ENCODE data around the gene FBN2. TPM values are rescaled to one million over a fixed set of nuclear protein-coding genes. Genes with fewer than 3 reads are reported as not detected.
"Not testable (repeated sequence)": the region's sequence is repeated elsewhere in the genome, so short reads cannot be mapped to it uniquely, and the experiment has no call there.

Gene FBN2
- polyA plus RNA-seq, 1 donor from 2014 or later, result 1.6 TPM

DNA sequence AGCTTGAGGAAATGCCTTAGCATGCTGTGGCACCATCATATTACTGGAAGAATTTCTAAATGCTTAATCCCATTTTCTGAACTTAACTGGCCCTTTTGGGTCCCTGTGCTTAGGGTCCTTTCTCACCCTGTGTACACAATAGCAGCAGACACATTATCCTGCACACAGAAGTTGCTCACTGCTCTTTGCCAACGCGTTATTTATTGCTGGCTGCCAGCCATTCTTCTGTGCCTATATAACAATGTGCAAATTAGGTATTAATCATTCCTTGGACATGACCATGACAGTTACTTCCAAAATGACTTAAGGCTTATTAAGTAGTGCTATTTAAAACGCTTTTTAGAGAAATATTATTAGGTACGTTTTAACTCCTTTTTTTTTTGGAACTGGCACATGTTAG lies 134.7 kb downstream of the FBN2 start:
- Histone ChIP-seq H3K27me3 (ENCODE audit: insufficient read depth, low read depth, low read length) (no peaks in the 10 kb centered on the region), H3K9ac (ENCODE audit: low read length) (no peak overlapping the region), H3K79me2 (replicated peaks; ENCODE audit: insufficient read depth, low read length) (no peaks in the 10 kb centered on the region), H3K4me3 (ENCODE audit: low read length) (no peak overlapping the region), H3K4me2 (ENCODE audit: low read length) (no peak overlapping the region), H2AFZ (ENCODE audit: low read depth, low read length) (no peak overlapping the region), H3K9me3 (ENCODE audit: low read length) (no peaks in the 10 kb centered on the region), H3K27ac (ENCODE audit: low read length) (no peak overlapping the region), H3K36me3 (ENCODE audit: insufficient read depth, low read length) (no peaks in the 10 kb centered on the region), H3K9me2 (ENCODE audit: insufficient read depth, low read length) (no peaks in the 10 kb centered on the region), H3F3A (ENCODE audit: insufficient read depth, low read length, poor library complexity, severe bottlenecking) (no peaks in the 10 kb centered on the region), H4K20me1 (ENCODE audit: insufficient read depth) (no peaks in the 10 kb centered on the region)
- TF ChIP-seq MXI1 (conservative IDR thresholded peaks at IDR 0.05; ENCODE audit: poor library complexity, severe bottlenecking), result no peak
- no peak for TF ChIP-seq RAD21 (conservative IDR thresholded peaks at IDR 0.05)
- TF ChIP-seq, protein P1, sequence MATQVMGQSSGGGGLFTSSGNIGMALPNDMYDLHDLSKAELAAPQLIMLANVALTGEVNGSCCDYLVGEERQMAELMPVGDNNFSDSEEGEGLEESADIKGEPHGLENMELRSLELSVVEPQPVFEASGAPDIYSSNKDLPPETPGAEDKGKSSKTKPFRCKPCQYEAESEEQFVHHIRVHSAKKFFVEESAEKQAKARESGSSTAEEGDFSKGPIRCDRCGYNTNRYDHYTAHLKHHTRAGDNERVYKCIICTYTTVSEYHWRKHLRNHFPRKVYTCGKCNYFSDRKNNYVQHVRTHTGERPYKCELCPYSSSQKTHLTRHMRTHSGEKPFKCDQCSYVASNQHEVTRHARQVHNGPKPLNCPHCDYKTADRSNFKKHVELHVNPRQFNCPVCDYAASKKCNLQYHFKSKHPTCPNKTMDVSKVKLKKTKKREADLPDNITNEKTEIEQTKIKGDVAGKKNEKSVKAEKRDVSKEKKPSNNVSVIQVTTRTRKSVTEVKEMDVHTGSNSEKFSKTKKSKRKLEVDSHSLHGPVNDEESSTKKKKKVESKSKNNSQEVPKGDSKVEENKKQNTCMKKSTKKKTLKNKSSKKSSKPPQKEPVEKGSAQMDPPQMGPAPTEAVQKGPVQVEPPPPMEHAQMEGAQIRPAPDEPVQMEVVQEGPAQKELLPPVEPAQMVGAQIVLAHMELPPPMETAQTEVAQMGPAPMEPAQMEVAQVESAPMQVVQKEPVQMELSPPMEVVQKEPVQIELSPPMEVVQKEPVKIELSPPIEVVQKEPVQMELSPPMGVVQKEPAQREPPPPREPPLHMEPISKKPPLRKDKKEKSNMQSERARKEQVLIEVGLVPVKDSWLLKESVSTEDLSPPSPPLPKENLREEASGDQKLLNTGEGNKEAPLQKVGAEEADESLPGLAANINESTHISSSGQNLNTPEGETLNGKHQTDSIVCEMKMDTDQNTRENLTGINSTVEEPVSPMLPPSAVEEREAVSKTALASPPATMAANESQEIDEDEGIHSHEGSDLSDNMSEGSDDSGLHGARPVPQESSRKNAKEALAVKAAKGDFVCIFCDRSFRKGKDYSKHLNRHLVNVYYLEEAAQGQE (IDR thresholded peaks at IDR 0.05; ENCODE audit: borderline replicate concordance), result no peak
- TF ChIP-seq EZH2 (IDR thresholded peaks at IDR 0.05; ENCODE audit: borderline replicate concordance, insufficient read depth, low read length, poor library complexity, severe bottlenecking), result no peak
- no peak for TF ChIP-seq SMC3 (conservative IDR thresholded peaks at IDR 0.05; ENCODE audit: poor library complexity)
- no peak for TF ChIP-seq POLR2AphosphoS5 (IDR thresholded peaks at IDR 0.05)
- no peak for TF ChIP-seq TAF1 (IDR thresholded peaks at IDR 0.05; ENCODE audit: low read depth)
- TF ChIP-seq, protein P2, sequence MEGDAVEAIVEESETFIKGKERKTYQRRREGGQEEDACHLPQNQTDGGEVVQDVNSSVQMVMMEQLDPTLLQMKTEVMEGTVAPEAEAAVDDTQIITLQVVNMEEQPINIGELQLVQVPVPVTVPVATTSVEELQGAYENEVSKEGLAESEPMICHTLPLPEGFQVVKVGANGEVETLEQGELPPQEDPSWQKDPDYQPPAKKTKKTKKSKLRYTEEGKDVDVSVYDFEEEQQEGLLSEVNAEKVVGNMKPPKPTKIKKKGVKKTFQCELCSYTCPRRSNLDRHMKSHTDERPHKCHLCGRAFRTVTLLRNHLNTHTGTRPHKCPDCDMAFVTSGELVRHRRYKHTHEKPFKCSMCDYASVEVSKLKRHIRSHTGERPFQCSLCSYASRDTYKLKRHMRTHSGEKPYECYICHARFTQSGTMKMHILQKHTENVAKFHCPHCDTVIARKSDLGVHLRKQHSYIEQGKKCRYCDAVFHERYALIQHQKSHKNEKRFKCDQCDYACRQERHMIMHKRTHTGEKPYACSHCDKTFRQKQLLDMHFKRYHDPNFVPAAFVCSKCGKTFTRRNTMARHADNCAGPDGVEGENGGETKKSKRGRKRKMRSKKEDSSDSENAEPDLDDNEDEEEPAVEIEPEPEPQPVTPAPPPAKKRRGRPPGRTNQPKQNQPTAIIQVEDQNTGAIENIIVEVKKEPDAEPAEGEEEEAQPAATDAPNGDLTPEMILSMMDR (IDR thresholded peaks at IDR 0.05; ENCODE audit: poor library complexity, severe bottlenecking), result no peak
- no peak for TF ChIP-seq EP300 (conservative IDR thresholded peaks at IDR 0.05; ENCODE audit: poor library complexity, severe bottlenecking)

DNA sequence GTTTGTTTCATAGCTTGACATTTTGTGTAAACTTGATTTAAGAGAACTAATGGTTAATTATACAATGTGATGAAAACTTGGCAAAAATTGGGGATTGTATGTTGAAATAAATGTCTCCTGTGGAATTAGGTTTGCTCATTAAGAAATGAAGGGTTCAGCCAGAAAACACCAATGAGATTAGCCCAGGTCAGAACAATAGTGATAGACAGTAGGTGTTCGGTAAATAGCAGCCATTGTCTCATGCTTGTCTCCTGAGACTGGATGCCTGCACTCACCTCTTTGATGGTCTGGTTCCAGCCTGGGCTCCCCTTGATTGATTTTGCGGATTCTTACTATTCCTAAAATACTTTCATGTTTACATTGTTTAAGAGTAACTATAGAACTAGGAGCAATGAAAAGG lies 135.5 kb downstream of the FBN2 start:
- Histone ChIP-seq H4K20me1 (ENCODE audit: insufficient read depth) (no peaks in the 10 kb centered on the region), H2AFZ (ENCODE audit: low read depth, low read length) (no peak overlapping the region), H3K4me3 (ENCODE audit: low read length) (no peak overlapping the region), H3K36me3 (ENCODE audit: insufficient read depth, low read length) (no peaks in the 10 kb centered on the region), H3K27ac (ENCODE audit: low read length) (no peak overlapping the region), H3K9ac (ENCODE audit: low read length) (no peak overlapping the region), H3K9me3 (ENCODE audit: low read length) (no peaks in the 10 kb centered on the region), H3F3A (ENCODE audit: insufficient read depth, low read length, poor library complexity, severe bottlenecking) (no peaks in the 10 kb centered on the region), H3K4me2 (ENCODE audit: low read length) (no peak overlapping the region), H3K79me2 (replicated peaks; ENCODE audit: insufficient read depth, low read length) (no peaks in the 10 kb centered on the region), H3K27me3 (ENCODE audit: insufficient read depth, low read depth, low read length) (no peaks in the 10 kb centered on the region), H3K9me2 (ENCODE audit: insufficient read depth, low read length) (no peaks in the 10 kb centered on the region)
- TF ChIP-seq EZH2 (IDR thresholded peaks at IDR 0.05; ENCODE audit: borderline replicate concordance, insufficient read depth, low read length, poor library complexity, severe bottlenecking) (no peak), MXI1 (conservative IDR thresholded peaks at IDR 0.05; ENCODE audit: poor library complexity, severe bottlenecking) (no peak), RAD21 (conservative IDR thresholded peaks at IDR 0.05) (no peak), POLR2AphosphoS5 (IDR thresholded peaks at IDR 0.05) (no peak), EP300 (conservative IDR thresholded peaks at IDR 0.05; ENCODE audit: poor library complexity, severe bottlenecking) (no peak), TAF1 (IDR thresholded peaks at IDR 0.05; ENCODE audit: low read depth) (no peak), SMC3 (conservative IDR thresholded peaks at IDR 0.05; ENCODE audit: poor library complexity) (no peak)
- TF ChIP-seq, protein P1 (IDR thresholded peaks at IDR 0.05; ENCODE audit: borderline replicate concordance), result no peak
- TF ChIP-seq, protein P2 (IDR thresholded peaks at IDR 0.05; ENCODE audit: poor library complexity, severe bottlenecking), result no peak

DNA sequence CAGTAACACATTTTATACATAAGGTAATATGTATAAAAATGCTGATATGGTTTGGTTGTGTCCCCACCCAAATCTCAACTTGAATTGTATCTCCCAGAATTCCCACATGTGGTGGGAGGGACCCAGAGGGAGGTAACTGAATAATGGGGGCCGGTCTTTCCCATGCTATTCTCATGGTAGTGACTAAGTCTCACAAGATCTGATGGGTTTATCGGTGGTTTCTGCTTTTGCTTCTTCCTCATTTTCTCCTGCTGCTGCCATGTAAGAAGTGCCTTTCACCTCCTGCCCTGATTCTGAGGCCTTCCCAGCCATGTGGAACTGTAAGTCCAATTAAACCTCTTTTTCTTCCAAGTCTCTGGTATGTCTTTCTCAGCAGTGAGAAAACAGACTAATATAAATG lies 137.3 kb downstream of the FBN2 start:
- H3K79me2 ChIP-seq (replicated peaks; ENCODE audit: insufficient read depth, low read length); H3K27me3 ChIP-seq (ENCODE audit: insufficient read depth, low read depth, low read length); H3F3A ChIP-seq (ENCODE audit: insufficient read depth, low read length, poor library complexity, severe bottlenecking); H2AFZ ChIP-seq (ENCODE audit: low read depth, low read length); H3K9ac ChIP-seq (ENCODE audit: low read length); H3K9me3 ChIP-seq (ENCODE audit: low read length); H3K27ac ChIP-seq (ENCODE audit: low read length); H3K4me2 ChIP-seq (ENCODE audit: low read length); H4K20me1 ChIP-seq (ENCODE audit: insufficient read depth); H3K4me3 ChIP-seq (ENCODE audit: low read length); H3K36me3 ChIP-seq (ENCODE audit: insufficient read depth, low read length); H3K9me2 ChIP-seq (ENCODE audit: insufficient read depth, low read length): not testable (repeated sequence)
